ENCODE results near the gene EPS8L1. TPM values are rescaled to one million over a fixed set of nuclear protein-coding genes. Genes with fewer than 3 reads are reported as not detected.

Gene EPS8L1
- total RNA-seq, 4 donors from 2014 or later = 0.33 to 0.66 (median 0.51) TPM; not detected in 1

DNA sequence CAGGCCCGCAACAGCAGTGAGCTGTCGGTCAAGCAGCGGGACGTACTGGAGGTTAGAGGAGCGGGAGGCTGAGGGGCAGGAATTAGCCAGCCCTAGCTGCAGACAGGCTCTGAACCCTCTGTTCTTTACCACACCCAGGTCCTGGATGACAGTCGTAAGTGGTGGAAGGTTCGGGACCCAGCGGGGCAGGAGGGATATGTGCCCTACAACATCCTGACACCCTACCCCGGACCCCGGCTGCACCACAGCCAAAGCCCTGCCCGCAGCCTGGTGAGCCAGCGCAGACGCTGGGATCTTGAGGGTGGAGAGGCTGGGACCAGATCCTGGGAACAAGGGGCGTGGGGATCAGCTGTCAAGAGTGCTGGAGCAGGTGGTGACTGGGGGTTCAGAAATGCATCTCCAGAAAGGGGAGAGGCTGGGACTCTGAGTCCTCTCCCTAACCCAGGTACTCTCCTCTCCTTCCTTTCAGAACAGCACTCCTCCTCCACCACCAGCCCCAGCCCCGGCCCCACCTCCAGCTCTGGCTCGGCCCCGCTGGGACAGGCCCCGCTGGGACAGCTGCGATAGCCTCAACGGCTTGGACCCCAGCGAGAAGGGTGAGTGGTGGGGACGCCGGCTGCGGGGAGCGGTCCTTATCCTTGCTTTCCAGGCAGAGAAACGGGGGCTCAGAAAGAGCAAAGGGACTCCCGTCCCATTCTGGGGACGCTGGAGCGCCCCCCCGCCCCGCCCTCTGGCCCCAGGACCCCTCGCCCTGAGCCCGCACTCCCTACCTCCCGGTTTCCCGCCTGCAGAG, 10.4 kb downstream of the EPS8L1 start:
- TF ChIP-seq, protein P1, sequence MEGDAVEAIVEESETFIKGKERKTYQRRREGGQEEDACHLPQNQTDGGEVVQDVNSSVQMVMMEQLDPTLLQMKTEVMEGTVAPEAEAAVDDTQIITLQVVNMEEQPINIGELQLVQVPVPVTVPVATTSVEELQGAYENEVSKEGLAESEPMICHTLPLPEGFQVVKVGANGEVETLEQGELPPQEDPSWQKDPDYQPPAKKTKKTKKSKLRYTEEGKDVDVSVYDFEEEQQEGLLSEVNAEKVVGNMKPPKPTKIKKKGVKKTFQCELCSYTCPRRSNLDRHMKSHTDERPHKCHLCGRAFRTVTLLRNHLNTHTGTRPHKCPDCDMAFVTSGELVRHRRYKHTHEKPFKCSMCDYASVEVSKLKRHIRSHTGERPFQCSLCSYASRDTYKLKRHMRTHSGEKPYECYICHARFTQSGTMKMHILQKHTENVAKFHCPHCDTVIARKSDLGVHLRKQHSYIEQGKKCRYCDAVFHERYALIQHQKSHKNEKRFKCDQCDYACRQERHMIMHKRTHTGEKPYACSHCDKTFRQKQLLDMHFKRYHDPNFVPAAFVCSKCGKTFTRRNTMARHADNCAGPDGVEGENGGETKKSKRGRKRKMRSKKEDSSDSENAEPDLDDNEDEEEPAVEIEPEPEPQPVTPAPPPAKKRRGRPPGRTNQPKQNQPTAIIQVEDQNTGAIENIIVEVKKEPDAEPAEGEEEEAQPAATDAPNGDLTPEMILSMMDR (IDR thresholded peaks at IDR 0.05; ENCODE audit: low read depth) = no peak

DNA sequence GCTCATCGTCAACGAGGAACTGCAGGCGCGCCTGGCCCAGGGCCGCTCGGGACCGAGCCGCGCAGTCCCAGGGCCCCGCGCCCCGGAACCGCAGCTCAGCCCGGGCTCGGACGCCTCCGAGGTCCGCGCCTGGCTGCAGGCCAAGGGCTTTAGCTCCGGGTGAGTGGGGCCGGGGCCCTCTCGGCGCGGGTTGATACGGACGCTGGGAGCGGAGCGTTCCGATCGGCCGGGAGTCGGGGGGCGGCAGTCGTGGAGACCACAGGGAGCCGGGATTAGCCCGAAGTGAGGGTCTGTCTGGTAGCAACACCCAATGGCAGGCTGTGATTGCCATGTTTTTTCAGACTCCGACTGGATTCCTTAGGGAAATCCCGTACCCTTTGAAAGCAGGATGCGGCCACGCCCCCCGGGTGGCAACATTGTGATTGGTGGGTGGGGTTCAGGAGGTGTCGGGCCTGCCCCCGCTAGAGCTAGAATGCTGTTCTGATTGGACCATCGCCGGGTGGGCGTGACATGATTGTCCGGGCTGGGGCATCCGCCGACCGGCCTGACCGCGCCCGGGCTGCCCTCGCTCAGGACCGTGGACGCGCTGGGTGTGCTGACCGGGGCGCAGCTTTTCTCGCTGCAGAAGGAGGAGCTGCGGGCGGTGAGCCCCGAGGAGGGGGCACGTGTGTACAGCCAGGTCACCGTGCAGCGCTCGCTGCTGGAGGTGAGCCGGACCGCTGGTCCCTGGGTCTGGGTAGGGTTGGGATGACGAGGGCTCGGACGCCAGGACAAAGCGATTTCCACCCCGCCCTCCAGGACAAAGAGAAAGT, 11.3 kb downstream of the EPS8L1 start:
- TF ChIP-seq, protein P1 (IDR thresholded peaks at IDR 0.05; ENCODE audit: low read depth) = no peak

DNA sequence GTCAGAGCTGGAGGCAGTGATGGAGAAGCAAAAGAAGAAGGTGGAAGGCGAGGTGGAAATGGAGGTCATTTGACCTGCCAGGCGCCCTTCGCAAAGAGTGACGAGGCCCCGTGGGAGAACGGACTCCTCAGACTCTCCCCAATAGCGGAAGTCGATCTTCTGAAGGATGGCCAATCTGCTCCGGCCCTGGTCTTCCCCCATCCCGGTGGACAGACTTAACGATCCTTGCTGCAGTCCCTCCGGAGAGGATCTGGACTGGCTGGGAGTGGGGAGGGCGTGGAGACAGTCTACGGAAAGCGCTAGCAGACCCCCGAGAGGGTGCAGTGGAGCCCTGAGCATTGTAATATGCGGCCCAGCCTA, 11.9 kb downstream of the EPS8L1 start:
- TF ChIP-seq, protein P1 (IDR thresholded peaks at IDR 0.05; ENCODE audit: low read depth) = no peak

DNA sequence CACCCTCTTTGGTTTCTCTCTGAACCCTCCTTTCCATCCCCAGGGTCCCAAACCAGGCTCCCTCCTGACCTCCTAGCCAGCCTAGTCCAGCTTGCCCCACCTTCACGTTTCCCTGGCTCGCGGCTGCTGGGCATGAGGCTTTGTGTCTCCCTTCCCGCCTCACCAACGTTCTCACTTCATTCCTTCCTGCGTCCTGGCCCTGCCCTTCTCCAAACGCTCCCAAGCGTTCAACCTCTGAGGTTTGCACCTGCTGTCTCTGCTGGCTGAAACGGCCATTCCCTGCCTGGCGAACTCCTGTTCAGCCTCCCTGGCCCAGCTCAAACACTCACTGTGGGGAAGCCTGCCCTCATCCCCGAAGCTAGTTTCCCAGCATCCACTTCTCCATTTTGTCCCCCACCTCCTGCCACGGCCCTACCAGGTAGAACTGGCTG, 12.4 kb downstream of the EPS8L1 start:
- TF ChIP-seq, protein P1 (IDR thresholded peaks at IDR 0.05; ENCODE audit: low read depth) = no peak

DNA sequence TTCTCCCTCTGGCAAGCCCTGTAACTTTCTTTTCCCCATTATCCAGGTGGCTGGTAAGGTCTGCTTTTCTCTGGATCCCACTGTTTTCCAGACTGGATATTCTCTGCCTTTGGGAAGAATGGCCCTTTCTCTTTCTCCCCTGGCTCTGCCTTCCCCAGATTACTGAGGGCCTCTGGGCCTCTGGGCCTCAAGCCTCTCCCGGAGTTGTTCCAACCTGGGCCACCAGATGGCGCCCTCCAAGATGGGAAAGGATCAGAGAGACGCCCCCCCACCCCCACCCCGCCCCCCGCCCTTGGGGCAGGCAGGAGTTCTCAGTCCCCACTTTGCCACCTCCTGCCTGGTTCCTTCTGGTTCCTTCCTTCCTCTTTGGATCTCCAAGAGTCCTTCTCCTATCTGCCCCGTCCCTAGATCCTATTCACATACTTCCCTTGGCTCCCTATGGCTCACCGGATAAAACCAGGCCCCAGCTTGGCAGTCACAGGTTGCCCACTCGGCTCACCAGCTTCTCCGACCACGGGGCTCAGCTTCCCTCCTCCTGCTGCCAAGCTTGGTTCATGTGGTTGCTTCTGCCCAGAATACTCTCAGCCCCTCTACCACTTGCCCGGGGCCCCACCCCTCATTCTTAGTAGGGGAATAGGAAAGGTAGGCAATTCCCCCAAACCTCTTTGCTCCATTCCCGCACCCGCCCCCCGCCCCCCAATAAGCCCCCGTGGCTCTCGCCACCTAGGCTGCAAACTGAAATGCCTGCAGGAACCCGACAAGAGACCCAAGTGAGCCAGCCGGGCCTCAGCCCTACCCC, 13.1 kb downstream of the EPS8L1 start:
- TF ChIP-seq, protein P1 (IDR thresholded peaks at IDR 0.05; ENCODE audit: low read depth) = no peak

DNA sequence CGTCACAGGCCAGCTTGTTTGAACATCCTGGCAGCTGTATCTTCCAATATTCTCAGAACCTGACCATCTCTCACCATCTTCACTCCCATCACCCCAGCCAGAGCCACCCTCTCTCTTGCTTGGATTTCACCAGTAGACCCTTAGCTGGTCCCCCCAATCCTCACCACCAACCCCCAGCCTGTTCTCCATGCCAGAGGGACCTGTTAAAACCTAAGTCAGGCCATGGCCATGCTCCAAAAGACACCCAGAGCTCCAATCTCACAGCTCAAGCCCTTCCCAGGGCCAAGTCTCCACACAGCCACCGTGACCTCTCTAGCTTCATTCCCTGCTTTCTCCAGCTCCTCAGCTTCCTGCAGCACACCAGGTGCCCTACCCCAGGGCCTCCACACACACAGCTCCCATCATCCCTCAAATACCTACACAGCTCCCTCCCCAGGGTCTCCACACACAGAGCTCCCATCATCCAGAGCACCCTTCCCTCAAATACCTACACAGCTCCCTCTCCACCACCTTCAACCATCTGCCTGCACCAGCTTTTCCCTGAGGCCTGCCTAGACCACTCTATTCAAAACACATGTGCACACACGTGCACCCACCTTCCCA, 13.8 kb downstream of the EPS8L1 start:
- TF ChIP-seq, protein P1 (IDR thresholded peaks at IDR 0.05; ENCODE audit: low read depth) = no peak
